Cardiac muscle cell (in vitro differentiated cells and primary cell): ENCODE data around the gene MUC21. TPM values are rescaled to one million over a fixed set of nuclear protein-coding genes. Genes with fewer than 3 reads are reported as not detected.
"Not testable (repeated sequence)": the region's sequence is repeated elsewhere in the genome, so short reads cannot be mapped to it uniquely, and the experiment has no call there.

Experiments used
- DNase-seq, 2 donors: peaks; one replicate each; pipeline versions ENCODE4 v3.0.0 to v3.0.0-alpha.2; 2010 to 2017; ENCODE audit warnings: low read depth in 1 of 2, low spot score in 1 of 2
- H3K27ac ChIP-seq: fragments of 200-600 bp; sonication (generic); 2 replicates; pipeline ENCODE4 v1.5.1; 2016
- H3K27me3 ChIP-seq: fragments of 200-600 bp; sonication (generic); 2 replicates; pipeline ENCODE4 v1.6.0; 2016; ENCODE audit warnings: control low read depth
- H3K36me3 ChIP-seq: fragments of 200-600 bp; sonication (generic); 2 replicates; pipeline ENCODE4 v1.5.1; 2016; ENCODE audit warnings: control low read depth
- H3K4me1 ChIP-seq: fragments of 200-600 bp; sonication (generic); 2 replicates; pipeline ENCODE4 v1.8.1; 2017; ENCODE audit warnings: low read depth, mild to moderate bottlenecking, mixed run types
- H3K4me3 ChIP-seq: fragments of 200-600 bp; sonication (generic); 2 replicates; pipeline ENCODE4 v1.5.1; 2016; ENCODE audit warnings: mild to moderate bottlenecking
- H3K9me3 ChIP-seq: fragments of 200-600 bp; sonication (generic); 2 replicates; pipeline ENCODE4 v1.5.1; 2017; ENCODE audit warnings: low read depth, mild to moderate bottlenecking, control low read depth
- CTCF ChIP-seq: IDR thresholded peaks from 2 replicates; pipeline ENCODE4 v1.5.1; 2012; ENCODE audit warnings: low read depth, mild to moderate bottlenecking, low read length
- polyA plus RNA-seq: library from polyadenylated mRNA; unstranded; fragments of >200 nt; fragmentation: Nextera tagmentation; extraction: Ambion mirVana; gene quantifications from 2 replicates; pipeline ENCODE4 v1.2.1, GENCODE V29; 2016
- total RNA-seq: library from RNA; depleted of rRNA; stranded (reverse); fragments of >200 nt; gene quantifications from 2 replicates; pipeline ENCODE4 v1.2.3, GENCODE V29; 2016

Gene MUC21
- total and polyA plus RNA-seq, 2 experiments from 2014 or later: not detected

- no peak for TF ChIP-seq CTCF
- Histone ChIP-seq H3K4me3 (no peak overlapping the region), H3K9me3 (no peaks in the 10 kb centered on the region), H3K27ac (no peak overlapping the region), H3K36me3 (no peaks in the 10 kb centered on the region), H3K27me3 (no peaks in the 10 kb centered on the region), H3K4me1 (no peaks in the 10 kb centered on the region)
- no peak for DNase-seq
Measured at GRCh38 chr6:30966154-30966553, 17.4 kb upstream of the MUC21 start.

GRCh38 chr6:30969171-30969570 is 14.3 kb upstream of the MUC21 start:
- H3K4me3 ChIP-seq, DNase-seq, H3K36me3 ChIP-seq, H3K4me1 ChIP-seq, H3K27me3 ChIP-seq, H3K27ac ChIP-seq, H3K9me3 ChIP-seq: not testable (repeated sequence)

- H3K9me3 ChIP-seq: no peaks in the 10 kb centered on the region
- TF ChIP-seq CTCF: no peak
- no peak overlapping the region for H3K27ac ChIP-seq
- DNase-seq: no peak
- H3K4me1 ChIP-seq: no peaks in the 10 kb centered on the region
- H3K4me3 ChIP-seq: no peak overlapping the region
- H3K36me3 ChIP-seq: no peaks in the 10 kb centered on the region
- H3K27me3 ChIP-seq: no peaks in the 10 kb centered on the region
Measured at GRCh38 chr6:30970946-30971345, 12.6 kb upstream of the MUC21 start.

- H3K4me1 ChIP-seq: no peaks in the 10 kb centered on the region
- no peak for TF ChIP-seq CTCF
- H3K4me3 ChIP-seq: no peak overlapping the region
- no peaks in the 10 kb centered on the region for H3K9me3 ChIP-seq
- H3K27ac ChIP-seq: no peak overlapping the region
- H3K27me3 ChIP-seq: no peaks in the 10 kb centered on the region
- no peak for DNase-seq
- no peaks in the 10 kb centered on the region for H3K36me3 ChIP-seq
Measured at GRCh38 chr6:30972816-30973215, 10.7 kb upstream of the MUC21 start.

- Histone ChIP-seq H3K27ac (no peak overlapping the region), H3K27me3 (no peaks in the 10 kb centered on the region), H3K4me1 (no peaks in the 10 kb centered on the region), H3K4me3 (no peak overlapping the region), H3K9me3 (no peaks in the 10 kb centered on the region), H3K36me3 (no peaks in the 10 kb centered on the region)
- TF ChIP-seq CTCF: no peak
- no peak for DNase-seq
Measured at GRCh38 chr6:30974490-30975252, 8.8 kb upstream of the MUC21 start.

GRCh38 chr6:30979141-30979540 is 4.4 kb upstream of the MUC21 start:
- Histone ChIP-seq H3K27me3 (no peaks in the 10 kb centered on the region), H3K36me3 (no peaks in the 10 kb centered on the region), H3K4me1 (peaks cover 14% of the 10 kb centered on the region), H3K9me3 (no peaks in the 10 kb centered on the region), H3K27ac (no peak overlapping the region), H3K4me3 (no peak overlapping the region)
- no peak for DNase-seq
- no peak for TF ChIP-seq CTCF
